ENCODE measurements around the gene TBK1. TPM values are rescaled to one million over a fixed set of nuclear protein-coding genes. Genes with fewer than 3 reads are reported as not detected.
"Not testable (repeated sequence)": the region's sequence is repeated elsewhere in the genome, so short reads cannot be mapped to it uniquely, and the experiment has no call there.

TBK1 gene
- total and polyA plus RNA-seq, 4 experiments from 2014 or later: 22.4 to 25.0 (median 23.9) TPM

- H3K4me1 ChIP-seq (ENCODE audit: insufficient read depth, low read length): no peaks in the 10 kb centered on the region
- no peak overlapping the region for H3K27ac ChIP-seq (ENCODE audit: low read depth, low read length)
- no peaks in the 10 kb centered on the region for H3K9me3 Mint-ChIP-seq
- no peak overlapping the region for H3K4me3 ChIP-seq (ENCODE audit: low read length in 2 of 2)
- H3K27me3 ChIP-seq (ENCODE audit: insufficient read depth, low read length): no peaks in the 10 kb centered on the region
- intact Hi-C loops (cut with micrococcal nuclease): no loop called here
- peaks cover 0 to 4% (median 0%) of the 10 kb centered on the region in 4 donors for H3K4me1 Mint-ChIP-seq
- no peaks in the 10 kb centered on the region for H3K9me3 ChIP-seq (ENCODE audit: control insufficient read depth in 1 of 2, low read length in 2 of 2)
- H3K27ac Mint-ChIP-seq: no peak overlapping the region
- ChIA-PET CTCF (ENCODE audit: partially characterized antibody) (interaction anchor here (1.6 kb wide), 1 partner anchor 11 kb away, joined by 7 read pairs; no protein-coding TSS in a partner anchor), POLR2A (ENCODE audit: partially characterized antibody) (no interaction called here)
- H3K27me3 Mint-ChIP-seq: peaks cover 5 to 9% of the 10 kb centered on the region in 2 donors
- H3K36me3 Mint-ChIP-seq: no peaks in the 10 kb centered on the region
- H3K36me3 ChIP-seq (ENCODE audit: insufficient read depth, low read length): no peaks in the 10 kb centered on the region
- H3K4me3 Mint-ChIP-seq: no peak overlapping the region
- DNase-seq: no peak
Observed at GRCh38 chr12:64538121-64538520, 86.2 kb downstream of the TBK1 start.

GRCh38 chr12:64542409-64543047, 90.6 kb downstream of the TBK1 start:
- intact Hi-C loops (cut with micrococcal nuclease); POLR2A ChIA-PET (ENCODE audit: partially characterized antibody): not testable (repeated sequence)

GRCh38 chr12:64544371-64545080, 92.6 kb downstream of the TBK1 start:
- ChIA-PET POLR2A (ENCODE audit: partially characterized antibody) (no interaction called here), CTCF (ENCODE audit: partially characterized antibody) (interaction anchor here (0.6 to 3.5 kb wide), 15 partner anchors 15 to 252 kb away, joined by 3 to 14 read pairs (median 3); no protein-coding TSS in a partner anchor)
- Histone ChIP-seq H3K4me3 (ENCODE audit: low read length in 2 of 2) (no peak overlapping the region), H3K4me1 (ENCODE audit: insufficient read depth, low read length) (peaks cover 2% of the 10 kb centered on the region), H3K27me3 (ENCODE audit: insufficient read depth, low read length) (no peaks in the 10 kb centered on the region), H3K27ac (ENCODE audit: low read depth, low read length) (no peak overlapping the region), H3K9me3 (ENCODE audit: control insufficient read depth in 1 of 2, low read length in 2 of 2) (no peaks in the 10 kb centered on the region), H3K36me3 (ENCODE audit: insufficient read depth, low read length) (no peaks in the 10 kb centered on the region)
- DNase-seq: no peak
- H3K36me3 Mint-ChIP-seq: no peaks in the 10 kb centered on the region
- no peak overlapping the region for H3K27ac Mint-ChIP-seq
- intact Hi-C loops (cut with micrococcal nuclease): no loop called here
- H3K9me3 Mint-ChIP-seq: no peaks in the 10 kb centered on the region
- peaks cover 6 to 8% of the 10 kb centered on the region in 2 donors for H3K27me3 Mint-ChIP-seq
- peaks cover 0 to 3% (median 2%) of the 10 kb centered on the region in 4 donors for H3K4me1 Mint-ChIP-seq
- H3K4me3 Mint-ChIP-seq: no peak overlapping the region

More at GRCh38 chr12:64542409-64543047, 90.6 kb downstream of the TBK1 start:
- not testable (repeated sequence) for H3K9me3 ChIP-seq (ENCODE audit: control insufficient read depth in 1 of 2, low read length in 2 of 2); H3K27ac Mint-ChIP-seq; H3K36me3 ChIP-seq (ENCODE audit: insufficient read depth, low read length); H3K4me3 ChIP-seq (ENCODE audit: low read length in 2 of 2); H3K4me1 Mint-ChIP-seq; DNase-seq; H3K27ac ChIP-seq (ENCODE audit: low read depth, low read length); H3K4me1 ChIP-seq (ENCODE audit: insufficient read depth, low read length); H3K36me3 Mint-ChIP-seq; H3K27me3 ChIP-seq (ENCODE audit: insufficient read depth, low read length); H3K9me3 Mint-ChIP-seq; H3K27me3 Mint-ChIP-seq
- CTCF ChIA-PET (ENCODE audit: partially characterized antibody): interaction anchor here (3.5 kb wide), 1 partner anchor 254 kb away, joined by 14 read pairs; no protein-coding TSS in a partner anchor
- peak overlapping the region in 1 of 8 donors; percentile 15 for H3K4me3 Mint-ChIP-seq

- Histone ChIP-seq H3K36me3 (ENCODE audit: insufficient read depth, low read length) (no peaks in the 10 kb centered on the region), H3K27ac (ENCODE audit: low read depth, low read length) (no peak overlapping the region), H3K4me1 (ENCODE audit: insufficient read depth, low read length) (peaks cover 7% of the 10 kb centered on the region), H3K9me3 (ENCODE audit: control insufficient read depth in 1 of 2, low read length in 2 of 2) (no peaks in the 10 kb centered on the region), H3K27me3 (ENCODE audit: insufficient read depth, low read length) (no peaks in the 10 kb centered on the region), H3K4me3 (ENCODE audit: low read length in 2 of 2) (no peak overlapping the region)
- H3K27ac Mint-ChIP-seq: no peak overlapping the region
- ChIA-PET CTCF (ENCODE audit: partially characterized antibody) (interaction anchor here (0.6 to 3.5 kb wide), 14 partner anchors 13 to 251 kb away, joined by 3 to 14 read pairs (median 3); no protein-coding TSS in a partner anchor), POLR2A (ENCODE audit: partially characterized antibody) (no interaction called here)
- intact Hi-C loops (cut with micrococcal nuclease): no loop called here
- H3K36me3 Mint-ChIP-seq: no peaks in the 10 kb centered on the region
- no peak for DNase-seq
- H3K4me1 Mint-ChIP-seq: peaks cover 5 to 7% (median 5%) of the 10 kb centered on the region in 4 donors
- H3K9me3 Mint-ChIP-seq: no peaks in the 10 kb centered on the region
- H3K4me3 Mint-ChIP-seq: no peak overlapping the region
- H3K27me3 Mint-ChIP-seq: peaks cover 6 to 8% of the 10 kb centered on the region in 2 donors
Observed at GRCh38 chr12:64545081-64545382, 93.1 kb downstream of the TBK1 start.

DNA sequence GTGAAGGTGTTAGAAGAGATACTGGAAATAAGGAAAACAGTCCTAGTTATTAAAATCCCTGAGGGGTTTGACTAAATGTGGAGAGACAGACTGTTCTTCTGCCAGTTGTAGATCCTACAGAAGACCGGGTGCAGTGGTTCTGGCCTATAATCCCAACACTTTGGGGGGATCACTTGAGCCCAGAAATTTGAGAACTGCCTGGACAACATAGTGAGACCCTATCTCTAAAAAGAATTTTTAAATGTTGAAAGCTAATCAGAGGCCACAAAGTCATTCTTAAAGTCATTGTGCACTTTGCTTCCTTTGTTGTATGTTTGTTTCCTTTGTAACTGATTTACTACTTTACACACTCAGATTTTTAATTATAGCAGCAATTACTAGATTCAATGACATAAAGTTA, 97.2 kb downstream of the TBK1 start:
- CTCF ChIA-PET (ENCODE audit: partially characterized antibody): interaction anchor here (0.7 to 6.5 kb wide), 54 partner anchors 9 to 253 kb away, joined by 3 to 252 read pairs (median 6); partner anchors contain the start of gene RASSF3
- peaks cover 5 to 9% (median 6%) of the 10 kb centered on the region in 4 donors for H3K4me1 Mint-ChIP-seq
- Histone ChIP-seq H3K27ac (ENCODE audit: low read depth, low read length) (no peak overlapping the region), H3K4me3 (ENCODE audit: low read length in 2 of 2) (no peak overlapping the region), H3K36me3 (ENCODE audit: insufficient read depth, low read length) (no peaks in the 10 kb centered on the region), H3K9me3 (ENCODE audit: control insufficient read depth in 1 of 2, low read length in 2 of 2) (no peaks in the 10 kb centered on the region), H3K27me3 (ENCODE audit: insufficient read depth, low read length) (no peaks in the 10 kb centered on the region), H3K4me1 (ENCODE audit: insufficient read depth, low read length) (peaks cover 8% of the 10 kb centered on the region)
- peak overlapping the region in 4 of 7 donors; percentile 4 to 88 (median 55) for H3K27ac Mint-ChIP-seq
- intact Hi-C loops (cut with micrococcal nuclease): loop anchor here (1.0 kb wide), 3 partner anchors 60 to 247 kb away; no protein-coding TSS in a partner anchor
- H3K36me3 Mint-ChIP-seq: no peaks in the 10 kb centered on the region
- H3K27me3 Mint-ChIP-seq: peaks cover under 1 to 3% of the 10 kb centered on the region in 2 donors
- no peak for DNase-seq
- H3K4me3 Mint-ChIP-seq: no peak overlapping the region
- POLR2A ChIA-PET (ENCODE audit: partially characterized antibody): interaction anchor here (0.8 to 2.9 kb wide), 9 partner anchors 60 to 211 kb away, joined by 3 to 20 read pairs (median 5); no protein-coding TSS in a partner anchor
- H3K9me3 Mint-ChIP-seq: no peaks in the 10 kb centered on the region

GRCh38 chr12:64550755-64551154, 98.8 kb downstream of the TBK1 start:
- CTCF ChIA-PET (ENCODE audit: partially characterized antibody): interaction anchor here (0.6 to 6.5 kb wide), 15 partner anchors 13 to 259 kb away, joined by 3 to 252 read pairs (median 6); no protein-coding TSS in a partner anchor
- intact Hi-C loops (cut with micrococcal nuclease): no loop called here
- no peak overlapping the region for H3K27ac ChIP-seq (ENCODE audit: low read depth, low read length)
- no peak overlapping the region for H3K4me3 ChIP-seq (ENCODE audit: low read length in 2 of 2)
- Mint-ChIP-seq H3K4me3 (no peak overlapping the region), H3K4me1 (peaks cover 5 to 9% (median 6%) of the 10 kb centered on the region in 4 donors), H3K27ac (peak overlapping the region in 1 of 7 donors; percentile 8), H3K36me3 (no peaks in the 10 kb centered on the region), H3K27me3 (no peaks in the 10 kb centered on the region), H3K9me3 (no peaks in the 10 kb centered on the region)
- no peaks in the 10 kb centered on the region for H3K9me3 ChIP-seq (ENCODE audit: control insufficient read depth in 1 of 2, low read length in 2 of 2)
- POLR2A ChIA-PET (ENCODE audit: partially characterized antibody): interaction anchor here (2.4 to 2.9 kb wide), 3 partner anchors 58 to 147 kb away, joined by 13 to 20 read pairs (median 20); no protein-coding TSS in a partner anchor
- no peaks in the 10 kb centered on the region for H3K27me3 ChIP-seq (ENCODE audit: insufficient read depth, low read length)
- peaks cover 8% of the 10 kb centered on the region for H3K4me1 ChIP-seq (ENCODE audit: insufficient read depth, low read length)
- H3K36me3 ChIP-seq (ENCODE audit: insufficient read depth, low read length): no peaks in the 10 kb centered on the region
- no peak for DNase-seq

GRCh38 chr12:64551676-64552075, 99.8 kb downstream of the TBK1 start:
- H3K4me3 Mint-ChIP-seq: no peak overlapping the region
- no peaks in the 10 kb centered on the region for H3K27me3 ChIP-seq (ENCODE audit: insufficient read depth, low read length)
- no peak for DNase-seq
- ChIA-PET CTCF (ENCODE audit: partially characterized antibody) (interaction anchor here (1.9 to 6.5 kb wide), 2 partner anchors 58 to 145 kb away, joined by 6 to 252 read pairs; no protein-coding TSS in a partner anchor), POLR2A (ENCODE audit: partially characterized antibody) (interaction anchor here (2.9 kb wide), 1 partner anchor 146 kb away, joined by 20 read pairs; no protein-coding TSS in a partner anchor)
- no peaks in the 10 kb centered on the region for H3K36me3 Mint-ChIP-seq
- H3K27ac ChIP-seq (ENCODE audit: low read depth, low read length): no peak overlapping the region
- H3K4me1 Mint-ChIP-seq: peaks cover 5 to 9% (median 6%) of the 10 kb centered on the region in 4 donors
- no peaks in the 10 kb centered on the region for H3K36me3 ChIP-seq (ENCODE audit: insufficient read depth, low read length)
- no peaks in the 10 kb centered on the region for H3K9me3 Mint-ChIP-seq
- no peaks in the 10 kb centered on the region for H3K9me3 ChIP-seq (ENCODE audit: control insufficient read depth in 1 of 2, low read length in 2 of 2)
- H3K4me1 ChIP-seq (ENCODE audit: insufficient read depth, low read length): peaks cover 8% of the 10 kb centered on the region
- H3K27ac Mint-ChIP-seq: no peak overlapping the region
- intact Hi-C loops (cut with micrococcal nuclease): no loop called here
- H3K4me3 ChIP-seq (ENCODE audit: low read length in 2 of 2): no peak overlapping the region
- H3K27me3 Mint-ChIP-seq: no peaks in the 10 kb centered on the region
